ENCODE measurements around the gene CDKAL1.

DNA sequence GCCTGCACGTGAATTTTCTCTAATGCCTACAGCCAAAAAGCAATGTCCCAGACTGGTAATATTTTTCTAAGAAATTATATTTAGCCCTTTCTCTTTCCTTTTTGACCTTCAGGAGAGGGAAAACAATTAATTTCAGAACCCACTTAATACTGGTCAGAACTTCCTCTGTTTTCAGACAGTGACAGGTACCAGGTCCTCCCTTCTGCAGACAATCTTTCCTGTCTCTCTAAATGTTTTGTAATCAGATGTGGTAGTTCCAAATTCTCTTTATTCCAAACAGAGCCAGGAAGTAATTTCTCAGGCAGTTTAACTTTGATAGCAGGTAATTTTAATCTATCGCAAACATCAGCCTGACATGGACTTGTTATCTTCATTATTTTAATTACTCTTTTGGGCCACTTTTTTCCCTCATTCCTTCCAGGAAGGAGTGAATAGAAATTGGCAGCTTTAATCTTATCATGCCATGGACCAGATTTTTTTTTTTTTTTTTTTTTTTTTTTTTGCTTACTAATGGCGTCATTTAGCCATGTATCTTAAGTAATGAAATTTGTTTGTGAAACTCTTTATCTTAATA is 710.7 kb downstream of the CDKAL1 start:
- TF ChIP-seq, protein P1, sequence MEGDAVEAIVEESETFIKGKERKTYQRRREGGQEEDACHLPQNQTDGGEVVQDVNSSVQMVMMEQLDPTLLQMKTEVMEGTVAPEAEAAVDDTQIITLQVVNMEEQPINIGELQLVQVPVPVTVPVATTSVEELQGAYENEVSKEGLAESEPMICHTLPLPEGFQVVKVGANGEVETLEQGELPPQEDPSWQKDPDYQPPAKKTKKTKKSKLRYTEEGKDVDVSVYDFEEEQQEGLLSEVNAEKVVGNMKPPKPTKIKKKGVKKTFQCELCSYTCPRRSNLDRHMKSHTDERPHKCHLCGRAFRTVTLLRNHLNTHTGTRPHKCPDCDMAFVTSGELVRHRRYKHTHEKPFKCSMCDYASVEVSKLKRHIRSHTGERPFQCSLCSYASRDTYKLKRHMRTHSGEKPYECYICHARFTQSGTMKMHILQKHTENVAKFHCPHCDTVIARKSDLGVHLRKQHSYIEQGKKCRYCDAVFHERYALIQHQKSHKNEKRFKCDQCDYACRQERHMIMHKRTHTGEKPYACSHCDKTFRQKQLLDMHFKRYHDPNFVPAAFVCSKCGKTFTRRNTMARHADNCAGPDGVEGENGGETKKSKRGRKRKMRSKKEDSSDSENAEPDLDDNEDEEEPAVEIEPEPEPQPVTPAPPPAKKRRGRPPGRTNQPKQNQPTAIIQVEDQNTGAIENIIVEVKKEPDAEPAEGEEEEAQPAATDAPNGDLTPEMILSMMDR (IDR thresholded peaks at IDR 0.05; ENCODE audit: low read length): no peak
- TF ChIP-seq EZH2phosphoT487 (IDR thresholded peaks at IDR 0.05; ENCODE audit: low read length): no peak
